Stomach (tissue), 9 donors: ENCODE results near the gene PAK5. TPM values are rescaled to one million over a fixed set of nuclear protein-coding genes. Genes with fewer than 3 reads are reported as not detected.

ENCODE experiments used
- DNase-seq, 2 donors: peaks; one replicate each; pipeline versions ENCODE4 v3.0.0 to v3.0.0-alpha.2; 2013 to 2019
- H3K27ac ChIP-seq, 5 donors: fragments of 200-600 bp in 4 of 5; sonication (generic) in 4 of 5; one replicate each; pipeline ENCODE4 v1.5.1; 2013 to 2019; ENCODE audit warnings: mild to moderate bottlenecking in 1 of 5, moderate library complexity in 1 of 5
- H3K27me3 ChIP-seq, 3 donors: fragments of 200-600 bp; sonication (generic); one replicate each; pipeline ENCODE4 v1.5.1; 2017 to 2019; ENCODE audit warnings: mixed run types in 1 of 3
- H3K36me3 ChIP-seq, 4 donors: fragments of 200-600 bp; sonication (generic); 1 replicate in 3 of 4; 2 replicates in 1 of 4; pipeline ENCODE4 v1.5.1; 2016 to 2019
- H3K4me1 ChIP-seq, 4 donors: fragments of 200-600 bp; sonication (generic); one replicate each; pipeline ENCODE4 v1.5.1; 2016 to 2019
- H3K4me3 ChIP-seq, 4 donors: fragments of 200-600 bp; sonication (generic) in 3 of 4; one replicate each; pipeline ENCODE4 v1.5.1; 2016 to 2019; ENCODE audit warnings: mild to moderate bottlenecking in 1 of 4
- H3K9me3 ChIP-seq, 4 donors: fragments of 200-600 bp; sonication (generic); one replicate each; pipeline ENCODE4 v1.5.1; 2016 to 2019
- EP300 ChIP-seq: sonication (generic); formaldehyde crosslinking; IDR thresholded peaks from one replicate; pipeline ENCODE4 v1.6.1; 2017; ENCODE audit warnings: antibody characterized with exemption
- POLR2A ChIP-seq, 4 donors: fragments of 450-650 bp; IDR thresholded peaks; one replicate each; pipeline ENCODE4 v1.6.1; 2016; ENCODE audit warnings: antibody characterized with exemption in 4 of 4, control low read depth in 2 of 4, mild to moderate bottlenecking in 1 of 4, moderate library complexity in 1 of 4
- POLR2AphosphoS5 ChIP-seq, 3 donors: sonication (generic); formaldehyde crosslinking; IDR thresholded peaks; one replicate each; pipeline ENCODE4 v1.6.1; 2016; ENCODE audit warnings: antibody characterized with exemption in 3 of 3
- WGBS, 5 donors: extraction: QIAGEN DNeasy Blood & Tissue Kit in 3 of 5; methylation state at CpG; one replicate each; pipeline versions ENCODE4 v1.1.5 to v1.1.7; 2013 to 2018; 5-methylcytosine and 5-hydroxymethylcytosine counted together
- intact Hi-C: fragments of 100-400 bp; cut with DNase I; formaldehyde crosslinking; loops from one replicate; pipeline ENCODE4 v1.15.1; 2023; ENCODE audit warnings: low total_unique reads
- polyA plus RNA-seq, 3 donors: library from polyadenylated mRNA; stranded (reverse); fragments of 200-250 nt; gene quantifications; one replicate each; pipeline ENCODE4 v1.2.3, GENCODE V29; 2013
- total RNA-seq, 5 donors: library from RNA; depleted of rRNA; stranded (reverse); fragments of >200 nt; gene quantifications; one replicate each; pipeline versions ENCODE4 v1.1.0 to v1.2.3, GENCODE V29; 2014 to 2016
- TF ChIP-seq, protein P1 (sequence below), 7 experiments: fragments of 450-650 bp in 4 of 7; fragments of 200-600 bp in 3 of 7; sonication (generic) in 3 of 7; IDR thresholded peaks; one replicate each; pipeline ENCODE4 v1.5.1; 2016 to 2019; ENCODE audit warnings: antibody characterized with exemption in 7 of 7, control low read depth in 2 of 7, mild to moderate bottlenecking in 1 of 7
- donor health status: healthy with polysubstance abuse.
- donor health status: Bipolar disorder and iron deficiency.
- donor health status: healthy.

PAK5 gene
- total and polyA plus RNA-seq, 8 donors: under 0.01 to 0.92 (median 0.35) TPM; not detected in 3

DNA sequence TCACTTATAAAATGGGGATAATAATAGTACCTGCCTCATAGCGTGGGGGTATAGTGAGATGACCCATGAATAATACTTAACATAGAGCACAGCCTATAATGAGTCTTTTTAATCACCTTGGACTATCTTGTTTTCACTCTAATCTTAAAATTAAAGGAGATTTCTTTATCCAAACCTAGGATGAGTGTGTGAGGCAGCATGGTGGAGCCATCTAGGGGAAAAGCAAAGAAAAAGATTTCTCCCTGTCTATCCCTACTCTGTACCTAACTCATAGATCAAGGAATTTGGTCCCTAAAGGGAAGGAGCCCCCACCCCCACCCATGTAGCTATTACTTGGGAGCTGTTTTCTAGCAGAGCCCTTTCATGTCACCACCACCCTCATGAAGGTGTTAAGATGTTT lies 45.2 kb upstream of the PAK5 start:
- Histone ChIP-seq H3K27ac (no peak overlapping the region), H3K9me3 (no peaks in the 10 kb centered on the region), H3K4me3 (no peak overlapping the region), H3K4me1 (no peaks in the 10 kb centered on the region), H3K36me3 (no peaks in the 10 kb centered on the region), H3K27me3 (no peaks in the 10 kb centered on the region)
- peak in 1 of 2 donors; percentile 34 for DNase-seq
- intact Hi-C loops: no loop called here
- 22 to 43% (median 38%) methylated on average over 1 of the region's 1 CpG for WGBS, 5 donors
- no peak for TF ChIP-seq EP300
- TF ChIP-seq, protein P1, sequence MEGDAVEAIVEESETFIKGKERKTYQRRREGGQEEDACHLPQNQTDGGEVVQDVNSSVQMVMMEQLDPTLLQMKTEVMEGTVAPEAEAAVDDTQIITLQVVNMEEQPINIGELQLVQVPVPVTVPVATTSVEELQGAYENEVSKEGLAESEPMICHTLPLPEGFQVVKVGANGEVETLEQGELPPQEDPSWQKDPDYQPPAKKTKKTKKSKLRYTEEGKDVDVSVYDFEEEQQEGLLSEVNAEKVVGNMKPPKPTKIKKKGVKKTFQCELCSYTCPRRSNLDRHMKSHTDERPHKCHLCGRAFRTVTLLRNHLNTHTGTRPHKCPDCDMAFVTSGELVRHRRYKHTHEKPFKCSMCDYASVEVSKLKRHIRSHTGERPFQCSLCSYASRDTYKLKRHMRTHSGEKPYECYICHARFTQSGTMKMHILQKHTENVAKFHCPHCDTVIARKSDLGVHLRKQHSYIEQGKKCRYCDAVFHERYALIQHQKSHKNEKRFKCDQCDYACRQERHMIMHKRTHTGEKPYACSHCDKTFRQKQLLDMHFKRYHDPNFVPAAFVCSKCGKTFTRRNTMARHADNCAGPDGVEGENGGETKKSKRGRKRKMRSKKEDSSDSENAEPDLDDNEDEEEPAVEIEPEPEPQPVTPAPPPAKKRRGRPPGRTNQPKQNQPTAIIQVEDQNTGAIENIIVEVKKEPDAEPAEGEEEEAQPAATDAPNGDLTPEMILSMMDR (IDR thresholded peaks at IDR 0.05): no peak
- no peak for TF ChIP-seq POLR2AphosphoS5 (IDR thresholded peaks at IDR 0.05)
- no peak for TF ChIP-seq POLR2A (IDR thresholded peaks at IDR 0.05)

DNA sequence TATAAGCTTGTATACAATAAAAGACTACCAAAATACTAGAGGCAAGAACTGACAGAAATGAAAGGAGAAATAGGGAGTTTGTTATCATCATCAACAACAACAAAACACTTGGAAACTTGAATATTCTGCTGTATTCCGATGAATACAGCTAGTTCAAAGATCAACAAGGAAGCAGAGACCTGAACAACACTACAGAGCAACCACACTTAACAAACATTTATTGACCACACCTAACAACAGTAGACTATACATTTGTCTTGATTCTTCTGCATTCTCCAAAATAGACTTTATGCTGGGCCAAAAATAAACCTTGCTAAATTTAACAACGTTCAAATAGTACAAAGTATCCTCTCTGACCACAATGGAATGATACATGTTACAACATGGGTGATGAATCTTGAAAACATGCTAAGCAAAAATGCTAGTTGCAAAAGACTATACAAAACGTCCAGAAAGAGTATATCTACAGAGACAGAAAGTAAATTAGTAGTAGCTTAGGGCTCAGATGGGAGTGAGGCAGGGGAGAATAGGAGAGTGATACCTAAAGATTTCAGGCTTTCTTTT lies 39.1 kb upstream of the PAK5 start:
- intact Hi-C loops: no loop called here
- no peak for DNase-seq
- TF ChIP-seq POLR2AphosphoS5 (IDR thresholded peaks at IDR 0.05) (no peak), EP300 (no peak), POLR2A (IDR thresholded peaks at IDR 0.05) (no peak)
- TF ChIP-seq, protein P1 (IDR thresholded peaks at IDR 0.05): no peak
- Histone ChIP-seq H3K36me3 (no peaks in the 10 kb centered on the region), H3K27me3 (no peaks in the 10 kb centered on the region), H3K4me3 (no peak overlapping the region), H3K27ac (no peak overlapping the region), H3K4me1 (no peaks in the 10 kb centered on the region), H3K9me3 (peaks cover 0 to 5% (median 0%) of the 10 kb centered on the region in 4 donors)
- 44 to 58% (median 50%) methylated on average over 3 of the region's 3 CpGs for WGBS, 5 donors

DNA sequence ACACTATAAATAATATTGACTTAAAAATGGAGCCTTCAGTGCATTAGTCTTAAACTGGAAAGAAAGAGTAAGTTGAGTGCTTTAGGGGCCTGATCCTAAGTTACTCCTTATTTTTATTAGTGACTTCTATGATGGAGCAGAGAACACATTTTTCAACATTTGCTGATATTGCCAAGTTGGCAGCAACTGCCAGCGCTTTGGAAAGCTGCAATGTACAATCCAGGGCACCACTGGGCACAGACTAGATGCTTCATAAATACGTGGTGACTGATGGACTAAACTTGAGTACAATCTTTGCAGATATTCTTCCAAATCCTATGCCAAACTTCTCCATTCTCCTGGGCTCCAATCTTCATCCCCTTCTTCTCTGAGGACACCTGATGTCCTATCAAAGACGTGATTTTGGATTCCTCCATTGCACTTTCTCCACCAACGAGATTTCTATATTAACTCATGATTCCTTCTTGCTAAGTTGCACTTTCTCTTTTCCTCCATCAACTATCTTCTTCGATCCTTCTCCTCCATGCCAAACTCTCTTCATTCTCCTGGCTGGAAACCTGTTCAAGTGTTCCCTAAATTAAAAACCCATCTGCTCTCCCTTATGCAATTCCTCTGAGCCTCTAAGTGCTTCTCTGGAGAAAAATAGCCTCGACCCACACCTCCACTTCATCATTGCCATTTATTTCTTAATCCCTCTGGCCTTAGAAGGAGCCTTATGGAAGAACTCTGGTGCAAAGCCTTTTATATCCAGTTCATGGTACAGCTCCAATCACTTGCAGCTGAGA lies 28.5 kb upstream of the PAK5 start:
- H3K4me3 ChIP-seq: no peak overlapping the region
- DNase-seq: no peak
- H3K36me3 ChIP-seq: no peaks in the 10 kb centered on the region
- TF ChIP-seq POLR2A (IDR thresholded peaks at IDR 0.05) (no peak), POLR2AphosphoS5 (IDR thresholded peaks at IDR 0.05) (no peak), EP300 (no peak)
- TF ChIP-seq, protein P1 (IDR thresholded peaks at IDR 0.05): no peak
- no peaks in the 10 kb centered on the region for H3K4me1 ChIP-seq
- WGBS, 5 donors: 66 to 84% (median 79%) methylated on average over 6 of the region's 6 CpGs
- H3K27ac ChIP-seq: no peak overlapping the region
- intact Hi-C loops: no loop called here
- no peaks in the 10 kb centered on the region for H3K27me3 ChIP-seq
- H3K9me3 ChIP-seq: no peaks in the 10 kb centered on the region

DNA sequence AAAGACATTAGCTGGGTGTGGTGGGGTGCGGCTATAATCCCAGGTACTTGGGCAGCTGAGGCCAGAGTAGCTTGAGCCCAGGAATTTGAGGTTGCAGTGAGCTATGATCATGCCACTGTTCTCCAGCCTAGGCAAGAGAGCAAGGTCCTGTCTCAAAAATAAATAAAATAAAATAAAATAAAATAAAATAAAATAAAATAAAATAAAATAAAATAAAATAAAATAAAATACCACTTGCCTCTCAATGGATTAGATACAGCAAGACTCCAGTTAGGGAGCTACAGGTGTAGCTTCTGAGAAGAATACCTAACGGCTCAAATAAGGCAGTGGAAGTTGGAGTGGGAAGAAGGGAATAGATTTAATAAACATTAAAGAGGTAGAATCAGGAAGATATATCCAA lies 13.7 kb upstream of the PAK5 start:
- H3K4me1 ChIP-seq: no peaks in the 10 kb centered on the region
- H3K27me3 ChIP-seq: no peaks in the 10 kb centered on the region
- WGBS, 5 donors: 85 to 96% (median 92%) methylated on average over 2 of the region's 2 CpGs
- no peaks in the 10 kb centered on the region for H3K36me3 ChIP-seq
- no peaks in the 10 kb centered on the region for H3K9me3 ChIP-seq
- H3K27ac ChIP-seq: no peak overlapping the region
- no peak for DNase-seq
- no peak for TF ChIP-seq POLR2AphosphoS5 (IDR thresholded peaks at IDR 0.05)
- no peak for TF ChIP-seq EP300
- TF ChIP-seq, protein P1 (IDR thresholded peaks at IDR 0.05): no peak
- TF ChIP-seq POLR2A (IDR thresholded peaks at IDR 0.05): no peak
- intact Hi-C loops: no loop called here
- no peak overlapping the region for H3K4me3 ChIP-seq
